Spleen (tissue), 7 donors: ENCODE measurements around the gene CCDC71L.

Experiments used
- CTCF ChIP-seq, 11 experiments: fragments of 200-600 bp in 7 of 11; fragments of 450-650 bp in 4 of 11; sonication (generic) in 4 of 11; IDR thresholded peaks in 8 of 11; conservative IDR thresholded peaks in 3 of 11; 1 replicate in 7 of 11; 2 replicates in 4 of 11; pipeline versions ENCODE4 v1.4.0 to v1.8.0; 2016 to 2021; ENCODE audit warnings: antibody characterized with exemption in 11 of 11, inconsistent platforms in 4 of 11, mild to moderate bottlenecking in 1 of 11
- POLR2AphosphoS5 ChIP-seq, 3 donors: sonication (generic); formaldehyde crosslinking; IDR thresholded peaks; one replicate each; pipeline ENCODE4 v1.5.1; 2017; ENCODE audit warnings: antibody characterized with exemption in 3 of 3
- donor health status: DM: no; HTN: no; CAD: no; lungs with moderate emphysema.
- donor health status: DM: no; HTN: no; CAD: no.
- donor health status: DM: no; HTN: no; CAD: no.

- TF ChIP-seq CTCF (IDR thresholded peaks at IDR 0.05 in 8 of 11, conservative IDR thresholded peaks at IDR 0.05 in 3 of 11) (no peak), POLR2AphosphoS5 (IDR thresholded peaks at IDR 0.05) (no peak)
Measured at GRCh38 chr7:106643216-106644000, 17.6 kb downstream of the CCDC71L start.
